Measurements from ENCODE around the gene PRLR.

Gene PRLR

GRCh38 chr5:35158622-35159369 is 71.5 kb downstream of the PRLR start:
- no peak for DNase-seq

DNA sequence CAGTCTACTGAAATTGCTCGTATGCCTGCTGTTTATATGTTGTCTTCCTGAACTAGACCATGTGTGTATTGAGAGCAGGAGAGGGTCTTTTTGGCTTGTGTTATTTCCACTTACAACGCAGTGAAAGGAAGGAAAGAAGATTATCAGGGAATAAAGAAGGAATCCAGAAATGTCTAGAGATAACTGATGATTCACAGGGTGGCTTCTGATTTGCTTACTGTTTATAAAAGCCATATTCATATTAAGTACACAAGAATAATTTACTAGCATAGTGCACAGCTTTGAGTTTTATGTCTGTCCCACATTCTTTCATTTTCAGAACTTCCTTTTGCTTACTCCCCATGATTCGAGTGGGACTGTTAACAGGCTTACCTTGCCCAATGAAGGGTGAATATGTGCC is 72.1 kb downstream of the PRLR start:
- no peak for DNase-seq

- DNase-seq, result no peak
Observed at GRCh38 chr5:35153375-35153932, 76.8 kb downstream of the PRLR start.

- DNase-seq, result no peak
Observed at GRCh38 chr5:35152733-35153132, 77.6 kb downstream of the PRLR start.

DNA sequence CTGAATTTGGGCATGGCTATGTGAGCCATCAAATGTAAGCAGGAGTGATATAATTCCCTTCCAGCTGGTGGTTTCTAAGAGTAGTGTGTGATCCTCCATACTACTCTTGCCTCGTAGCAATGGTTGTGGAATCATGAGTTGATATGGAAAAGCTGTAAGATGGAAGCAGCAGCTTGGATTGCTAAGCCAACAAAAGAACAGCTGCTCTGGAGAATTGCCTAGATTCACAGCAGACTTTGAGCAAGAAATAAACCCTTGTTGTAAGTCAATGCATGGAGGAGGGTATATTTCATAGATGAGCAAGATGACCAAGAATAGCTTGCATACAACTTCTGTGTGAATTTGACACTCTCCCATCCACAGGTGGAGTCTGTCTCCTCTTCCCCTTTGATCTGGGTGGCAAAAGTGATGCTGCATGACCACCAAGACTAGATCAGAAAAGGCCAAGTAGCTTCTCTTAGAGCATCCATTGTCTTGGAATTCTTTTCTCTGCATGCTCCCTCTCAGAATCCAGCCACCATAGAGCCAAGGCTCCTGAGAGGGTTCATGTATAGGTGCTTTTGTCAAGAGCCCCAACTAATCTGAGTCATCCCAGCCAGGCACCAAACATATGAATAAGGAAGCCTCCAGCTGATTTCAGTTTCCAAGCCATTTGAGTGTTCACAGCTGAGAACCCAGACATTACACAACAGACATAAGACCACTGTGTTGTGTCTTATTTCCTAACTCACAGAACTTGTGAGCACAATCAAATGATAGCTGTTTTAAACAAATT is 79.0 kb downstream of the PRLR start:
- DNase-seq, result no peak

DNA sequence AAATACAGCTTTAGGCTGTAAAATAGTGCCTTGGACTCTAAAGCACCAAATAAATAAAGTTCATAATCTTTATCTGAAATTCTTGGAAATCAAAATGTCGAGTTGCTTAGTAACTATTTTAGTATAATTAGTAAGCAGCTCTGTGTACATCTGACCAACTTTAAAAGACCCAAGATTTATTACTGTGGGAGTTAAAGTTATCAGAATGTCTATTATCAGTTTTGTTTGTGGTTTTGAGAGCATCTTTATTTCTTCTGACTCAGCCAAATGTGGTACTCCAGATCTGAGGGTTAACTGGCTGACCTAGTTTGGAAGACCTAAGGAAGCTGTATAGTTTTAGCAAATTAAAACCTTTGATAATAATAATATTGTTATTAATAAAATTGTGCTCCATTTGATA is 81.2 kb downstream of the PRLR start:
- DNase-seq, result no peak

- DNase-seq, result no peak
Observed at GRCh38 chr5:35146406-35146805, 83.9 kb downstream of the PRLR start.

DNA sequence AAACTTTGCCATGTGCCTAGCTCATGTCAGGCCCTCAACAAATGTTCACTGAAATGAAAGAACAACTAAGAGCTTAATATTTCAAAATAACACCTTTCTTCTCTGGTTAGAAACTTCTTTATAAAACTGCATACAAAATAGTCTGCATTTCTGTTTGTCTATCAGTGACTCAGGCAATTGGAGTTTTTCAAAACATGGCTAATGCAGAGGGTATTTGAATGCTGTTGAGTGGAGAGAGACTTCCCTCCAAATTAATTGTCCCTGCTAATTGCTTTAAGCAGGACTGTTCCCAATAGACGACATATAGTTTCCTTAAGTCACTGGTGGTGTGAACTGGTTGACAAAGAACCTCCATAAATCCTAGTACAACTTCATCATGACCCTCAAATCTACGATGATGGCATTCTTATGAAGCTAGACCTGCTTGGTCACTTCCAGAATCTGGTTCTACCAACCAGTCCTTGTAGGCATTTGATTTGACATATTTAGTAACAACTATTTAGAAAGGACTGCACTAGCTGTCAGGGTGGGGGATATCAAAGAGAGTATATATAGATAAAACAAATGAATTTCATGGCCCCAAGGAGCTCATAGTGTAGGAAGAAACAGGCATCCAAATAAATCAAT is 84.5 kb downstream of the PRLR start:
- DNase-seq, result no peak

GRCh38 chr5:35145012-35145411 is 85.3 kb downstream of the PRLR start:
- no peak for DNase-seq

DNA sequence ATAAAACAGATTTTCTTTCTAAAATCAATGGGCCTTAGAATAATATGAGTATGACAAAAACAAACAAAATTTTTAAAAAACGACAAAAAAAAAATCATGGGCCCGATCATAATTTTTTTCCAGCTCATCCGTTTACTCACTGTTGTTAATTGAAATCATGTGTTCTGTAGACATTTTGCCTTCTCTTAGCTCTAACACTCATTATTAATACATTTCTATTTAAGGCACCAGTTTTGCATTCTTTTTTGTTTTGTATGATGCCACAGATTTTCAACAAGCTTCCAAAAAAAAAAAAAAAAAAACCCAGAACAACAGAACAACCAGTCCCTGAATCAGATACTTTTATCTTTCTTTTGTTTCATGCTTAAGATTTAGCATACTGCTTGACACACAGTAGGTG is 86.4 kb downstream of the PRLR start:
- DNase-seq, result no peak

DNA sequence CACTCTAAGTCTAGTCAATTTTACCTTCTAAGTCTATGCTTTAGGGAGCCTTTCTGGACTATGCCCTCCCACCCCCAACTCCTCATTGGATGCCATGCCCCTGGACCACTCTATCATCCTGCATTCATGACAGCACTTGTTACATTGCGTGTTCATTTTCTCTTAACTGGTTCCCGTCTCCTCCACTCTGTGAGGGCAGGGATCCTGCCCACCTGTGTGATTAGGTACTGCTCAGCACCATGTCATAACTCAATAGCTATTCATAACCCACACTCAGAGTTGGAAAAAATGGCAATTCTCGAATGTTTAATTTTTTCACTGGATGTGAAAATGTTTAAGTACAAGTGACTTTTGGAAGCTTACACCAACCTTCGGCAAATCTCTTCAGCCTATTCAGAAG is 88.5 kb downstream of the PRLR start:
- no peak for DNase-seq

DNA sequence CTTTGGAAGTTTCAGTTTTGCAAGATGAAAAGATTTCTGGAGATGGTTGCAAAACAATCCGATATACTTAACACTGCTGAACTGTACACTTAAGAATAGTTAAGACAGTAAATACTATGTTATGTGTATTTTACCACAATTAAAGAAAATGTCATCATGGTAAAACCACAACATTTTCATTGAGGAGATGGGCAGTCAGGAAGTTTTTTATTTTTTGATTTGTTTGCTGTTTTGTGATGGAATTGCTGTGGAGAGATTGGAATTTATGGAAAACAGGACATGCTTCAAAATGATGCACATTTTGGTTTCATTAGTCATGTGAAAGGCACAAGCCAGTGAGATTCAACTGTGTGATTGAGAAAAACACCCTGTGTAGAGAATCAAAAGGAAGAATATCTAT is 92.1 kb downstream of the PRLR start:
- DNase-seq, result no peak

- no peak for DNase-seq
Observed at GRCh38 chr5:35136386-35136785, 93.9 kb downstream of the PRLR start.

DNA sequence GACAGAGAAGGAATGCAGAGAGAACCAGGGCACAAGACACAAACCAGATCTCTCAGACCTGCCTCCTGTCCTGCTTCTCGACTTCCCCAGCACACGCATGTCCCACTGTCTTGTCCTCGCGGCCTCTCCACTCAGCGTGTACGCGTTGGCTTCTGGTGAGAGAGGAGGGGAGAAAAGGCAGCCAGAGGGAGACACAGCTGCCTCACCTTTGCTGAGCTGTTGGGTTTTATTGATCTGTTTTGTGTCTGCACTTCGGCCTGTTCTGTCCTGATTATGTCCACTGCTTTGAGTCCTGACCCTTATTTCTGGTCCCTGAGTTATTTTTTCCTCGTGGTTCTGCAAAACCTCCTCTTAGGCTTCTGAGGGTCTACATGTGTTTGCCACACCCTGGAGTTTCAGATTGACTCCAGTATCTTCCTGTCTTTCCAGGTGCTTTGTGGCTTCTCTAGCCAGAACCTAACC is 95.0 kb downstream of the PRLR start:
- DNase-seq, result no peak

- DNase-seq, result no peak
Observed at GRCh38 chr5:35134278-35135030, 95.8 kb downstream of the PRLR start.

GRCh38 chr5:35133186-35133585 is 97.1 kb downstream of the PRLR start:
- DNase-seq, result no peak

GRCh38 chr5:35131723-35132122 is 98.6 kb downstream of the PRLR start:
- no peak for DNase-seq

DNA sequence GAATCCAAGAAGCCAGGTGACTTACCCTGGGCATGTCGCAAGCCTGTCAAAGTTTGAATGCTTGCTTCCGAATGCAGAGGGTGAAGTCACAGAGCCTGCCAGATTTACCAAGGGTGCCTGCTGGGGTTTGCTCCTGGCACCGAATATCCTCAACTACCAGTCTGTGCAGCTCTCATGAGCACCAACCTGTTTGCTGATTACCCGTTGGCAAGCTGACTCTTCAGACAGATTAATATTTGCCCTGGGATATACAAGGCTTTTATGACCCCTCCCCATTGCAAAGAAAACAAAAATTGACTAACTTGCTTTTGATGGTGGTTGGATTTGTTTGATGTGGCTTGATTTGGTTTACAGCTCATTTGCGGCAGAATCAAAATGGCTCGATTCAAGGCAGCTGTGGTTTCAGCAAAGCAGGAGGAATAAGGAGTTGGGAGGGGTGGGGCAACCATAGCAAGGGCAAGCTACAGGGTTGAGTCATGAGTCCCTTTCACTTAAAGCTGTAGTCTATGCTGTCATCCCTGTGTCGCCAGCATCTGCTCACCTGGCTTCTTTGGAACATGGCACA is 100.3 kb downstream of the PRLR start:
- peak; percentile 3 for DNase-seq

DNA sequence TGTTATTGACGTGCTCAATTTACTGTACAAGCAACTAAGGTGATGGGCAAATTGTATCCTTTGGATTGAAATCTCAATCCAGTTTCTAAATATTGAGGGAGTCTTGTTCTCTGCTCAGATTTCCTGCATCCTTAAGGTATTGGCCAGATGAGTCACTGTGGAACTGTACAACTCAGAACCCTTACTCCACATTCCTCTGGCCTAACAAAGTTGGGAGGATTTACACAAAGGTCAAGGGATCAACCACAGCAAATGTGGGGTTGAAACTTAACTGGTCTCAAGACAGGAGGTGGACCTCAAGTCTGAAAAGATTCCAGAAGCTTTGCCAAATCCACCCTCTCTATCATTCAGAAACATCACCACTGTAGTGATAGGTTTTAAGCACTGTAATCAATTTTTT is 101.0 kb downstream of the PRLR start:
- DNase-seq, result no peak

DNA sequence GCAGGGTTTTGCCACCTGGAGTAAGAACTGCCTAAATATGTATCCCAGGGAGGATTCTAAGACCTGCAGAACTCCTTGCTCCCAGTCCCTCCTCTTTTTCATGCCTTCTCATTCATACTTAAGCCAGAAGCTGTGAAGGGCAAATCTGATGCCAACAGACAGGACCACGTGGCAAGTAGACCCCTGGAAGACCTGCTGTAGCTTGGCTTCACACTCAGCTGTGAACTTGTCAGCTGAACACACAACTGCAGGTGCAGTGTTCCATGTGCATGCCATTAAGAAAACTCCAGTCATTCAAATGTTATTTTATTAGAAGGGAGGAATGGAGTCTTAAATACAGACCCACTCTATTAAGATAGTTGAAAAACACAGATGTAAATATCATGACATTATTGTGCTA is 103.3 kb downstream of the PRLR start:
- no peak for DNase-seq

GRCh38 chr5:35125746-35126145 is 104.5 kb downstream of the PRLR start:
- no peak for DNase-seq

- DNase-seq, result no peak
Observed at GRCh38 chr5:35124932-35125331, 105.4 kb downstream of the PRLR start.
